HCT116 (cell line): ENCODE data around the gene EXOC6B.

Experiments used
- CBX3 ChIP-seq: IDR thresholded peaks from 2 replicates; pipeline ENCODE4 v1.6.1; 2012; ENCODE audit warnings: low read depth
- ELF1 ChIP-seq: IDR thresholded peaks from 2 replicates; pipeline ENCODE4 v1.6.1; 2012; ENCODE audit warnings: low read depth, borderline replicate concordance
- EZH2 ChIP-seq: fragments of 200-600 bp; sonication (generic); IDR thresholded peaks from 2 replicates; pipeline ENCODE4 v1.6.1; 2017; ENCODE audit warnings: antibody characterized with exemption, mixed run types
- EZH2phosphoT487 ChIP-seq: fragments of 200-600 bp; IDR thresholded peaks from 2 replicates; pipeline ENCODE4 v1.6.1; 2018; ENCODE audit warnings: antibody characterized with exemption, borderline replicate concordance
- FOSL1 ChIP-seq: IDR thresholded peaks from 2 replicates; pipeline ENCODE4 v1.6.1; 2012; ENCODE audit warnings: low read depth
- MAX ChIP-seq: IDR thresholded peaks from 2 replicates; pipeline ENCODE4 v1.6.1; 2012
- POLR2A ChIP-seq: IDR thresholded peaks from 2 replicates; pipeline ENCODE4 v1.7.0; 2011; ENCODE audit warnings: borderline replicate concordance; ENCODE audit not compliant: insufficient read depth, insufficient read length; ENCODE audit errors: extremely low read depth
- POLR2AphosphoS5 ChIP-seq: IDR thresholded peaks from 2 replicates; pipeline ENCODE4 v1.6.1; 2011; ENCODE audit warnings: mild to moderate bottlenecking, low read depth, low read length, moderate library complexity
- RAD21 ChIP-seq: IDR thresholded peaks from 2 replicates; pipeline ENCODE4 v1.6.1; 2012; ENCODE audit warnings: low read depth, mild to moderate bottlenecking
- SIN3A ChIP-seq: IDR thresholded peaks from 2 replicates; pipeline ENCODE4 v1.6.1; 2012; ENCODE audit warnings: low read depth
- YY1 ChIP-seq: IDR thresholded peaks from 2 replicates; pipeline ENCODE4 v1.6.1; 2011; ENCODE audit warnings: low read length, low read depth, moderate library complexity, mild to moderate bottlenecking; ENCODE audit not compliant: insufficient replicate concordance; ENCODE audit errors: extremely low read depth
- ZFX ChIP-seq: fragments of 450-650 bp; IDR thresholded peaks from 2 replicates; pipeline ENCODE4 v1.6.1; 2017
- ZNF274 ChIP-seq: fragments of 200-500 bp; sonication (Bioruptor generic); IDR thresholded peaks from 2 replicates; pipeline ENCODE4 v1.6.1; 2014; ENCODE audit warnings: mild to moderate bottlenecking, low read depth, low read length, inconsistent platforms
- TF ChIP-seq, protein P1 (sequence below), 3 experiments: fragments of 200-600 bp in 1 of 3; sonication (generic) in 1 of 3; IDR thresholded peaks in 2 of 3; conservative IDR thresholded peaks in 1 of 3; 2 replicates each; pipeline ENCODE4 v1.5.1; 2012 to 2017; ENCODE audit warnings: low read depth in 2 of 3, low read length in 2 of 3, antibody characterized with exemption in 1 of 3, borderline replicate concordance in 1 of 3, control low read depth in 1 of 3, mild to moderate bottlenecking in 1 of 3, mixed read lengths in 1 of 3, mixed run types in 1 of 3, moderate library complexity in 1 of 3; ENCODE audit not compliant: insufficient read depth in 1 of 3

DNA sequence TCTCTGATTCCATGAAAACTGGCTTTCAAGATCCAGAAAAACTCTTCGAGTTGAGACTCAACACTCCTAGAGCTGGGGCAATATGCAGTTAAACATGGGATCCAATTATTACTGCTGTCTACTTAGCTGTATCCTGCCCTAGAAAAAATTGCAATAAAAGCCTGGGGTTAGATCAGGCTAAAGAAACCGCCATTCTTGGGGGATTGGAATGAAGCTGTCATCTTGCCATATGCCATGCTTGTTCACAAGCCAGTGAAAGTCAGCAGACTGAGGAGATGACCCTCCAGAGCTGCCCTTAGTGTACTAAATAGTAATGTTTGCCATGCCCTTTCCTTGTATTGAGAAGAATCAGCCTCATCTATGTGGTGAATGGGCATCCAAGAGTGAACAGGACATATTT, 647.3 kb downstream of the EXOC6B start:
- TF ChIP-seq, protein P1, sequence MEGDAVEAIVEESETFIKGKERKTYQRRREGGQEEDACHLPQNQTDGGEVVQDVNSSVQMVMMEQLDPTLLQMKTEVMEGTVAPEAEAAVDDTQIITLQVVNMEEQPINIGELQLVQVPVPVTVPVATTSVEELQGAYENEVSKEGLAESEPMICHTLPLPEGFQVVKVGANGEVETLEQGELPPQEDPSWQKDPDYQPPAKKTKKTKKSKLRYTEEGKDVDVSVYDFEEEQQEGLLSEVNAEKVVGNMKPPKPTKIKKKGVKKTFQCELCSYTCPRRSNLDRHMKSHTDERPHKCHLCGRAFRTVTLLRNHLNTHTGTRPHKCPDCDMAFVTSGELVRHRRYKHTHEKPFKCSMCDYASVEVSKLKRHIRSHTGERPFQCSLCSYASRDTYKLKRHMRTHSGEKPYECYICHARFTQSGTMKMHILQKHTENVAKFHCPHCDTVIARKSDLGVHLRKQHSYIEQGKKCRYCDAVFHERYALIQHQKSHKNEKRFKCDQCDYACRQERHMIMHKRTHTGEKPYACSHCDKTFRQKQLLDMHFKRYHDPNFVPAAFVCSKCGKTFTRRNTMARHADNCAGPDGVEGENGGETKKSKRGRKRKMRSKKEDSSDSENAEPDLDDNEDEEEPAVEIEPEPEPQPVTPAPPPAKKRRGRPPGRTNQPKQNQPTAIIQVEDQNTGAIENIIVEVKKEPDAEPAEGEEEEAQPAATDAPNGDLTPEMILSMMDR (IDR thresholded peaks at IDR 0.05 in 2 of 3, conservative IDR thresholded peaks at IDR 0.05 in 1 of 3; ENCODE audit: borderline replicate concordance in 1 of 3, insufficient read depth in 1 of 3, low read depth in 2 of 3, low read length in 2 of 3) = no peak
- TF ChIP-seq EZH2phosphoT487 (no peak), FOSL1 (no peak), POLR2A (no peak), SIN3A (no peak), RAD21 (no peak), YY1 (no peak), MAX (no peak), POLR2AphosphoS5 (no peak), ZNF274 (no peak), EZH2 (no peak), ZFX (no peak), ELF1 (no peak), CBX3 (no peak)
